ENCODE data around the gene ST3GAL3. TPM values are rescaled to one million over a fixed set of nuclear protein-coding genes. Genes with fewer than 3 reads are reported as not detected.

ST3GAL3 gene
- total RNA-seq, 1 donor from 2014 or later = 34.3 TPM

- no peaks in the 10 kb centered on the region for H3K9me3 ChIP-seq
- intact Hi-C loops (cut with DNase I) = no loop called here
- H3K4me3 ChIP-seq = no peak overlapping the region
- DNase-seq (ENCODE audit: low spot score in 2 of 2) = no peak
- TF ChIP-seq CTCF (IDR thresholded peaks at IDR 0.05) = no peak
- H3K4me1 ChIP-seq = no peaks in the 10 kb centered on the region
- H3K36me3 ChIP-seq = no peaks in the 10 kb centered on the region
- no peaks in the 10 kb centered on the region for H3K27me3 ChIP-seq
- H3K27ac ChIP-seq = no peak overlapping the region
Observed at GRCh38 chr1:43847882-43848281, 140.5 kb downstream of the ST3GAL3 start.

GRCh38 chr1:43849670-43850069, 142.3 kb downstream of the ST3GAL3 start:
- no peak for DNase-seq (ENCODE audit: low spot score in 2 of 2)
- Histone ChIP-seq H3K9me3 (no peaks in the 10 kb centered on the region), H3K27ac (no peak overlapping the region), H3K36me3 (no peaks in the 10 kb centered on the region), H3K4me3 (no peak overlapping the region), H3K4me1 (peaks cover 0 to 2% of the 10 kb centered on the region in 2 donors), H3K27me3 (no peaks in the 10 kb centered on the region)
- intact Hi-C loops (cut with DNase I) = no loop called here
- TF ChIP-seq CTCF (IDR thresholded peaks at IDR 0.05) = no peak

GRCh38 chr1:43850591-43851233, 143.4 kb downstream of the ST3GAL3 start:
- no peak for DNase-seq (ENCODE audit: low spot score in 2 of 2)
- no peak for TF ChIP-seq CTCF (IDR thresholded peaks at IDR 0.05)
- Histone ChIP-seq H3K4me1 (peaks cover 0 to 2% of the 10 kb centered on the region in 2 donors), H3K27me3 (no peaks in the 10 kb centered on the region), H3K9me3 (no peaks in the 10 kb centered on the region), H3K36me3 (no peaks in the 10 kb centered on the region), H3K27ac (no peak overlapping the region), H3K4me3 (no peak overlapping the region)
- intact Hi-C loops (cut with DNase I) = no loop called here

GRCh38 chr1:43851561-43852338, 144.4 kb downstream of the ST3GAL3 start:
- no peak overlapping the region for H3K4me3 ChIP-seq
- no peak for TF ChIP-seq CTCF (IDR thresholded peaks at IDR 0.05)
- no peak overlapping the region for H3K27ac ChIP-seq
- no peaks in the 10 kb centered on the region for H3K9me3 ChIP-seq
- H3K27me3 ChIP-seq = no peaks in the 10 kb centered on the region
- peaks cover 0 to 2% of the 10 kb centered on the region in 2 donors for H3K4me1 ChIP-seq
- no peaks in the 10 kb centered on the region for H3K36me3 ChIP-seq
- intact Hi-C loops (cut with DNase I) = no loop called here
- no peak for DNase-seq (ENCODE audit: low spot score in 2 of 2)

GRCh38 chr1:43853161-43853921, 146.0 kb downstream of the ST3GAL3 start:
- Histone ChIP-seq H3K27me3 (no peaks in the 10 kb centered on the region), H3K9me3 (no peaks in the 10 kb centered on the region), H3K27ac (no peak overlapping the region), H3K4me3 (no peak overlapping the region), H3K4me1 (peaks cover 0 to 2% of the 10 kb centered on the region in 2 donors), H3K36me3 (no peaks in the 10 kb centered on the region)
- intact Hi-C loops (cut with DNase I) = no loop called here
- TF ChIP-seq CTCF (IDR thresholded peaks at IDR 0.05) = no peak
- no peak for DNase-seq (ENCODE audit: low spot score in 2 of 2)

Data from ascending aorta (tissue), 2 donors.